IPS DF 4.7 (cell line): ENCODE results near the gene PPARD.
"Not testable (repeated sequence)": the region's sequence is repeated elsewhere in the genome, so short reads cannot be mapped to it uniquely, and the experiment has no call there.

Experiments used
- DNase-seq: peaks from one replicate; pipeline ENCODE4 v3.0.0-alpha.2; 2013; ENCODE audit warnings: low spot score; ENCODE audit errors: extremely low read depth

PPARD gene

GRCh38 chr6:35435074-35435837 lies 92.9 kb downstream of the PPARD start:
- DNase-seq: no peak

- DNase-seq: no peak
Measured at GRCh38 chr6:35436071-35436857, 93.9 kb downstream of the PPARD start.

GRCh38 chr6:35438378-35439065 lies 96.2 kb downstream of the PPARD start:
- not testable (repeated sequence) for DNase-seq

GRCh38 chr6:35439308-35439707 lies 97.0 kb downstream of the PPARD start:
- no peak for DNase-seq

GRCh38 chr6:35441205-35441604 lies 98.8 kb downstream of the PPARD start:
- no peak for DNase-seq

- no peak for DNase-seq
Measured at GRCh38 chr6:35441642-35442041, 99.3 kb downstream of the PPARD start.

- DNase-seq: no peak
Measured at GRCh38 chr6:35442693-35443092, 100.3 kb downstream of the PPARD start.

- DNase-seq: no peak
Measured at GRCh38 chr6:35443341-35444030, 101.1 kb downstream of the PPARD start.

GRCh38 chr6:35445691-35446090 lies 103.3 kb downstream of the PPARD start:
- no peak for DNase-seq

GRCh38 chr6:35448191-35448590 lies 105.8 kb downstream of the PPARD start:
- DNase-seq: no peak

GRCh38 chr6:35449287-35449881 lies 107.0 kb downstream of the PPARD start:
- DNase-seq: no peak

GRCh38 chr6:35451354-35452182 lies 109.2 kb downstream of the PPARD start:
- DNase-seq: no peak

GRCh38 chr6:35452183-35453090 lies 110.1 kb downstream of the PPARD start, which contains the start of gene FANCE:
Gene FANCE, plus strand, starts transcription at chr6:35452338. Its CDS starts 208 bp downstream, at chr6:35452546.
- DNase-seq: no peak

- no peak for DNase-seq
Measured at GRCh38 chr6:35453236-35453635, 110.9 kb downstream of the PPARD start.

- no peak for DNase-seq
Measured at GRCh38 chr6:35454391-35455110, 112.2 kb downstream of the PPARD start.

- DNase-seq: no peak
Measured at GRCh38 chr6:35457907-35458306, 115.5 kb downstream of the PPARD start.

- no peak for DNase-seq
Measured at GRCh38 chr6:35461270-35461669, 118.9 kb downstream of the PPARD start.

GRCh38 chr6:35463292-35463691 lies 120.9 kb downstream of the PPARD start:
- DNase-seq: no peak
